Neural crest cell (in vitro differentiated cells): Measurements from ENCODE around the gene ZNF296. TPM values are rescaled to one million over a fixed set of nuclear protein-coding genes. Genes with fewer than 3 reads are reported as not detected.

Source experiments
- total RNA-seq: library from RNA; stranded (reverse); gene quantifications from 2 replicates; pipeline ENCODE4 v1.2.1, GENCODE V29; 2021

ZNF296 gene
- total RNA-seq, 1 donor from 2014 or later, result 1.2 TPM

Other genes starting within 250 kb of the ZNF296 start
- gene NECTIN2, start 230.2 kb downstream of the ZNF296 start, total RNA-seq, result 76.2 and 78.5 TPM in 2 replicates
- 141 and 147 TPM in 2 replicates for gene TOMM40, start 185.2 kb downstream of the ZNF296 start, total RNA-seq
- gene APOE, start 170.7 kb downstream of the ZNF296 start, total RNA-seq, result 12.2 and 13.1 TPM in 2 replicates
- 24.9 and 25.4 TPM in 2 replicates for gene APOC1, start 161.9 kb downstream of the ZNF296 start, total RNA-seq
- gene APOC4, start 134.2 kb downstream of the ZNF296 start, total RNA-seq, result not detected in 2 replicates
- not detected in 2 replicates for gene APOC2, start 130.4 kb downstream of the ZNF296 start, total RNA-seq
- gene CLPTM1, start 121.1 kb downstream of the ZNF296 start, total RNA-seq, result 89.9 and 93.2 TPM in 2 replicates
- 2.9 and 3.1 TPM in 2 replicates for gene RELB, start 75.0 kb downstream of the ZNF296 start, total RNA-seq
- 119 and 121 TPM in 2 replicates for gene CLASRP, start 37.4 kb downstream of the ZNF296 start, total RNA-seq
- 36.0 and 36.2 TPM in 2 replicates for gene GEMIN7, start 2.8 kb upstream of the ZNF296 start, total RNA-seq
- gene PPP1R37, start 16.7 kb upstream of the ZNF296 start, total RNA-seq, result 35.8 and 38.6 TPM in 2 replicates
- gene NKPD1, start 84.5 kb upstream of the ZNF296 start, total RNA-seq, result 0.16 and 0.39 TPM in 2 replicates
- 22.2 and 25.1 TPM in 2 replicates for gene TRAPPC6A, start 101.8 kb upstream of the ZNF296 start, total RNA-seq
- gene BLOC1S3, start 102.3 kb upstream of the ZNF296 start, total RNA-seq, result 9.3 and 9.7 TPM in 2 replicates
- 0.91 and 1.1 TPM in 2 replicates for gene EXOC3L2, start 168.9 kb upstream of the ZNF296 start, total RNA-seq
- gene MARK4, start 174.8 kb upstream of the ZNF296 start, total RNA-seq, result 57.2 and 59.8 TPM in 2 replicates
- gene CKM, start 246.4 kb upstream of the ZNF296 start, total RNA-seq, result not detected in 2 replicates